Endothelial cell of hepatic sinusoid (primary cell): Measurements from ENCODE around the gene MAML2.

Source experiments
- in situ Hi-C: cut with HindIII; loops from 2 replicates; pipeline ENCODE4 v1.10.0; 2017; ENCODE audit warnings: low sequenced_read_pairs

Gene MAML2

GRCh38 chr11:96143041-96143521 lies 199.9 kb downstream of the MAML2 start:
- in situ Hi-C loops = no loop called here

GRCh38 chr11:96141626-96142025 lies 201.4 kb downstream of the MAML2 start:
- in situ Hi-C loops = no loop called here

GRCh38 chr11:96139691-96140090 lies 203.3 kb downstream of the MAML2 start:
- in situ Hi-C loops = loop anchor here (5.0 kb wide), 1 partner anchor 37 kb away; no protein-coding TSS in a partner anchor

- in situ Hi-C loops = loop anchor here (5.0 kb wide), 1 partner anchor 35 kb away; no protein-coding TSS in a partner anchor
Observed at GRCh38 chr11:96137373-96137772, 205.6 kb downstream of the MAML2 start.

GRCh38 chr11:96136613-96137298 lies 206.2 kb downstream of the MAML2 start:
- in situ Hi-C loops = loop anchor here (5.0 kb wide), 1 partner anchor 34 kb away; no protein-coding TSS in a partner anchor

- in situ Hi-C loops = loop anchor here (5.0 kb wide), 1 partner anchor 32 kb away; no protein-coding TSS in a partner anchor
Observed at GRCh38 chr11:96134602-96135001, 208.4 kb downstream of the MAML2 start.

- in situ Hi-C loops = no loop called here
Observed at GRCh38 chr11:96132437-96132836, 210.6 kb downstream of the MAML2 start.

- in situ Hi-C loops = no loop called here
Observed at GRCh38 chr11:96130061-96130620, 212.9 kb downstream of the MAML2 start.

- in situ Hi-C loops = no loop called here
Observed at GRCh38 chr11:96127596-96127959, 215.4 kb downstream of the MAML2 start.

- in situ Hi-C loops = no loop called here
Observed at GRCh38 chr11:96126917-96127595, 215.9 kb downstream of the MAML2 start.

GRCh38 chr11:96125400-96125799 lies 217.6 kb downstream of the MAML2 start:
- in situ Hi-C loops = no loop called here

GRCh38 chr11:96124155-96124554 lies 218.8 kb downstream of the MAML2 start:
- in situ Hi-C loops = no loop called here

GRCh38 chr11:96123301-96123700 lies 219.7 kb downstream of the MAML2 start:
- in situ Hi-C loops = no loop called here

- in situ Hi-C loops = no loop called here
Observed at GRCh38 chr11:96122601-96123074, 220.4 kb downstream of the MAML2 start.

GRCh38 chr11:96119211-96119610 lies 223.8 kb downstream of the MAML2 start:
- in situ Hi-C loops = loop anchor here (5.0 kb wide), 1 partner anchor 47 kb away; no protein-coding TSS in a partner anchor

GRCh38 chr11:96116376-96116775 lies 226.6 kb downstream of the MAML2 start:
- in situ Hi-C loops = loop anchor here (5.0 kb wide), 1 partner anchor 44 kb away; no protein-coding TSS in a partner anchor

- in situ Hi-C loops = loop anchor here (5.0 kb wide), 1 partner anchor 42 kb away; no protein-coding TSS in a partner anchor
Observed at GRCh38 chr11:96114178-96115064, 228.6 kb downstream of the MAML2 start.

GRCh38 chr11:96113193-96113681 lies 229.8 kb downstream of the MAML2 start:
- in situ Hi-C loops = no loop called here

- in situ Hi-C loops = no loop called here
Observed at GRCh38 chr11:96112192-96113128, 230.5 kb downstream of the MAML2 start.
